HCT116 (cell line): ENCODE measurements around the gene GNB5. TPM values are rescaled to one million over a fixed set of nuclear protein-coding genes. Genes with fewer than 3 reads are reported as not detected.

Experiments used
- ATAC-seq: fragments of 200-7000 bp; cut with Tn5 transposase; 2 replicates; pipeline ENCODE4 v1.9.1; 2020; ENCODE audit warnings: mild to moderate bottlenecking, moderate library complexity
- BruUV-seq: library from RNA; stranded (reverse); fragments of 400-500 nt; replicated peaks from 2 replicates; lab custom pipeline; 2021; lab: Mats Ljungman, UMichigan
- CTCF ChIA-PET: fragments of 300-600 bp; sonication (Branson Sonifier 250); formaldehyde crosslinking; loops from one replicate; lab custom pipeline; 2021; ENCODE audit warnings: antibody characterized with exemption; lab: Charles Lee
- POLR2A ChIA-PET: fragments of 300-600, 350-600 bp; sonication (Branson Sonifier 250); formaldehyde crosslinking; loops from one replicate; lab custom pipeline; 2021; ENCODE audit warnings: antibody characterized with exemption; lab: Charles Lee
- RAD21 ChIA-PET, 2 experiments: fragments of 300-600 bp; sonication (Branson Sonifier 250); formaldehyde crosslinking; loops; one replicate each; lab custom pipeline; 2023; ENCODE audit warnings: low total read pairs in 2 of 2; ENCODE audit not compliant: uncharacterized antibody in 2 of 2, unreplicated experiment in 2 of 2, low non-redundant PET in 1 of 2; lab: Charles Lee
- DNase-seq: peaks from one replicate; pipeline ENCODE4 v3.0.0-alpha.2; 2010; ENCODE audit warnings: low read depth, low spot score
- H2AFZ ChIP-seq: fragments of 200-600 bp; shearing (Covaris generic), sonication (generic); 2 replicates; pipeline ENCODE4 v1.6.1; 2017; ENCODE audit warnings: low read depth, mixed run types, mixed read lengths, antibody characterized with exemption, low read length; ENCODE audit not compliant: poor library complexity, severe bottlenecking
- H3K27ac ChIP-seq: 2 replicates; pipeline ENCODE4 v1.5.1; 2012; ENCODE audit warnings: low read depth, low read length
- H3K27me3 ChIP-seq: fragments of 200-600 bp; sonication (generic); 2 replicates; pipeline ENCODE4 v1.6.1; 2016; ENCODE audit warnings: mixed run types, low read length, mixed read lengths; ENCODE audit not compliant: insufficient read depth
- H3K36me3 ChIP-seq, 2 experiments: fragments of 200-500 bp in 1 of 2; fragments of 200-600 bp in 1 of 2; sonication (Bioruptor generic) in 1 of 2; sonication (generic) in 1 of 2; 2 replicates each; pipeline versions ENCODE4 v1.5.1 to v1.6.1; 2014 to 2016; ENCODE audit warnings: low read length in 2 of 2, inconsistent platforms in 1 of 2, mixed read lengths in 1 of 2, mixed run types in 1 of 2; ENCODE audit not compliant: insufficient read depth in 2 of 2, control insufficient read depth in 1 of 2
- H3K4me1 ChIP-seq, 2 experiments: fragments of 200-600 bp in 1 of 2; sonication (generic) in 1 of 2; 2 replicates each; pipeline versions ENCODE4 v1.5.1 to v1.6.1; 2012 to 2017; ENCODE audit warnings: low read length in 2 of 2, inconsistent platforms in 1 of 2, mild to moderate bottlenecking in 1 of 2, mixed read lengths in 1 of 2, mixed run types in 1 of 2, moderate library complexity in 1 of 2; ENCODE audit not compliant: insufficient read depth in 2 of 2, control insufficient read depth in 1 of 2
- H3K4me2 ChIP-seq: fragments of 200-600 bp; sonication (generic); 2 replicates; pipeline ENCODE4 v1.6.1; 2017; ENCODE audit warnings: mixed run types, low read length, mixed read lengths
- H3K4me3 ChIP-seq, 2 experiments: fragments of 200-600 bp in 1 of 2; sonication (generic) in 1 of 2; replicated peaks in 1 of 2; 2 replicates each; pipeline ENCODE4 v1.5.1; 2011 to 2016; ENCODE audit warnings: low read length in 2 of 2, control low read depth in 1 of 2, low read depth in 1 of 2, mild to moderate bottlenecking in 1 of 2, mixed read lengths in 1 of 2, mixed run types in 1 of 2
- H3K79me2 ChIP-seq: fragments of 200-600 bp; sonication (generic); 2 replicates; pipeline ENCODE4 v1.6.1; 2017; ENCODE audit warnings: mild to moderate bottlenecking, mixed run types, low read length, moderate library complexity, mixed read lengths; ENCODE audit not compliant: insufficient read depth
- H3K9ac ChIP-seq: fragments of 200-600 bp; sonication (generic); 2 replicates; pipeline ENCODE4 v1.6.1; 2016; ENCODE audit warnings: low read length, mixed read lengths
- H3K9me2 ChIP-seq: fragments of 200-600 bp; sonication (generic), shearing (Covaris generic); 2 replicates; pipeline ENCODE4 v1.6.1; 2017; ENCODE audit warnings: mixed run types, mild to moderate bottlenecking, moderate library complexity; ENCODE audit not compliant: insufficient read depth
- H3K9me3 ChIP-seq, 2 experiments: fragments of 200-500 bp in 1 of 2; fragments of 200-600 bp in 1 of 2; sonication (Bioruptor generic) in 1 of 2; sonication (generic) in 1 of 2; 2 replicates each; pipeline ENCODE4 v1.6.1; 2014 to 2017; ENCODE audit warnings: low read length in 2 of 2, mixed read lengths in 2 of 2, inconsistent platforms in 1 of 2, low read depth in 1 of 2, mild to moderate bottlenecking in 1 of 2, mixed run types in 1 of 2, moderate library complexity in 1 of 2; ENCODE audit not compliant: control insufficient read depth in 1 of 2, insufficient read depth in 1 of 2
- H4K20me1 ChIP-seq: fragments of 200-600 bp; sonication (generic), shearing (Covaris generic); 2 replicates; pipeline ENCODE4 v1.6.1; 2017; ENCODE audit warnings: mixed run types, mild to moderate bottlenecking, moderate library complexity; ENCODE audit not compliant: insufficient read depth
- CBX3 ChIP-seq: IDR thresholded peaks from 2 replicates; pipeline ENCODE4 v1.6.1; 2012; ENCODE audit warnings: low read depth
- CEBPB ChIP-seq: IDR thresholded peaks from 2 replicates; pipeline ENCODE4 v1.6.1; 2012; ENCODE audit warnings: low read depth
- CTCF ChIP-seq, 3 experiments: fragments of 200-600 bp in 1 of 3; sonication (generic) in 1 of 3; IDR thresholded peaks in 2 of 3; conservative IDR thresholded peaks in 1 of 3; 2 replicates each; pipeline ENCODE4 v1.5.1; 2012 to 2017; ENCODE audit warnings: low read depth in 2 of 3, low read length in 2 of 3, antibody characterized with exemption in 1 of 3, borderline replicate concordance in 1 of 3, control low read depth in 1 of 3, mild to moderate bottlenecking in 1 of 3, mixed read lengths in 1 of 3, mixed run types in 1 of 3, moderate library complexity in 1 of 3; ENCODE audit not compliant: insufficient read depth in 1 of 3
- FOSL1 ChIP-seq: IDR thresholded peaks from 2 replicates; pipeline ENCODE4 v1.6.1; 2012; ENCODE audit warnings: low read depth
- JUND ChIP-seq: IDR thresholded peaks from 2 replicates; pipeline ENCODE4 v1.6.1; 2012
- SP1 ChIP-seq: IDR thresholded peaks from 2 replicates; pipeline ENCODE4 v1.6.1; 2012; ENCODE audit warnings: low read depth
- TCF7L2 ChIP-seq: IDR thresholded peaks from 2 replicates; pipeline ENCODE4 v1.7.0; 2011; ENCODE audit warnings: borderline replicate concordance, inconsistent platforms; ENCODE audit not compliant: insufficient read depth, insufficient read length; ENCODE audit errors: extremely low read depth
- YY1 ChIP-seq: IDR thresholded peaks from 2 replicates; pipeline ENCODE4 v1.6.1; 2011; ENCODE audit warnings: low read length, low read depth, moderate library complexity, mild to moderate bottlenecking; ENCODE audit not compliant: insufficient replicate concordance; ENCODE audit errors: extremely low read depth
- ZNF274 ChIP-seq: fragments of 200-500 bp; sonication (Bioruptor generic); IDR thresholded peaks from 2 replicates; pipeline ENCODE4 v1.6.1; 2014; ENCODE audit warnings: mild to moderate bottlenecking, low read depth, low read length, inconsistent platforms
- intact Hi-C: fragments of 100-400 bp; cut with micrococcal nuclease; formaldehyde crosslinking; loops from 2 replicates; pipeline ENCODE4 v1.10.0; 2022
- total RNA-seq: library from RNA; stranded (reverse); gene quantifications from one replicate; pipeline ENCODE4 v1.2.1, GENCODE V29; 2021; ENCODE audit not compliant: unreplicated experiment

Gene GNB5
- total RNA-seq, 1 experiment from 2014 or later: 27.6 TPM

GRCh38 chr15:52076889-52077781, 114.1 kb downstream of the GNB5 start:
- intact Hi-C loops: loop anchor here (5.0 to 10.0 kb wide), 2 partner anchors 295 to 422 kb away; no protein-coding TSS in a partner anchor
- Histone ChIP-seq H3K4me3 (no peak overlapping the region), H3K9ac (peak overlapping the region; percentile 19; the same call in 1 of the 2 replicates), H3K27me3 (no peaks in the 10 kb centered on the region), H3K4me1 (peaks cover 0 to 13% of the 10 kb centered on the region in 2 experiments; a peak in 3 of 4 replicates), H3K79me2 (no peaks in the 10 kb centered on the region)
- peak; percentile 67 for ATAC-seq
- BruUV-seq: no TSS peak
- CTCF ChIA-PET: interaction anchor here (1.5 to 1.8 kb wide), 2 partner anchors 8 to 96 kb away, joined by 6 to 7 read pairs; no protein-coding TSS in a partner anchor
- TF ChIP-seq YY1 (peak; percentile 42), ZNF274 (no peak), CEBPB (no peak), FOSL1 (peak; percentile 83), TCF7L2 (no peak), SP1 (peak; percentile 40; the same call in 1 of the 2 replicates), JUND (peak; percentile 63), CTCF (IDR thresholded peaks at IDR 0.05 in 2 of 3, conservative IDR thresholded peaks at IDR 0.05 in 1 of 3; ENCODE audit: borderline replicate concordance in 1 of 3, insufficient read depth in 1 of 3, low read depth in 2 of 3, low read length in 2 of 3) (no peak), CBX3 (0 out of 2 replicates have a peak, but pooled peaks have one; percentile 9)
- TF ChIP-seq, all 23 proteins: peak for 5
- peak overlapping the region; percentile 46 for H3K4me2 ChIP-seq
- RAD21 ChIA-PET: no interaction called here
- POLR2A ChIA-PET: no interaction called here
- DNase-seq: peak; percentile 37
- peak overlapping the region; percentile 10 for H2AFZ ChIP-seq
- no peaks in the 10 kb centered on the region for H3K36me3 ChIP-seq
- no peaks in the 10 kb centered on the region for H4K20me1 ChIP-seq
- H3K27ac ChIP-seq: no peak overlapping the region
- H3K9me2 ChIP-seq: no peaks in the 10 kb centered on the region
- no peaks in the 10 kb centered on the region for H3K9me3 ChIP-seq
